T-helper 1 cell (primary cell): Measurements from ENCODE around the gene LLGL1.

Experiments used
- DNase-seq, 5 donors: peaks; one replicate each; pipeline ENCODE4 v3.0.0-alpha.2; 2012 to 2020

LLGL1 gene

GRCh38 chr17:18230288-18231141, 5.1 kb downstream of the LLGL1 start:
- DNase-seq: no peak

DNA sequence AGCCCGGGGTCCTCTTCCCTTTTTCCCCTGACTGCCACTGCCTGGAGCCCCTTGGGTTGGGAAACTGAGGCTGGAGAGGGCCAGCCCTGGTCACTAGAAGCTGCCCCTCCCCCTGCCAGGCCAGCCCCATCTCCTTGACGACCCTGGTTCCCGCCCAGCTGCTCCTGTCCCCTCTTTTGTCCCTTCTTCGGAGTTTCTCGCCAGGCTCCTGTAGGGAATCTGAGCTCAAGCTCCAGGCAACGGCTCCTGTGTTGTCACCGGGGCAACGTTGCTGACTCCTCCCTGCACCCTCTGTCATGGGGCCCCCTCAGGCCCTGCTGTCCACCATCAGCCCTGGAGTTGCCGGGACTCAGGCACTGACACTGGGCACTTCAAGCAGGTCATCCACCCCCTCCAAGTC, 5.7 kb downstream of the LLGL1 start:
- no peak for DNase-seq

GRCh38 chr17:18233803-18234518, 8.5 kb downstream of the LLGL1 start:
- no peak for DNase-seq

DNA sequence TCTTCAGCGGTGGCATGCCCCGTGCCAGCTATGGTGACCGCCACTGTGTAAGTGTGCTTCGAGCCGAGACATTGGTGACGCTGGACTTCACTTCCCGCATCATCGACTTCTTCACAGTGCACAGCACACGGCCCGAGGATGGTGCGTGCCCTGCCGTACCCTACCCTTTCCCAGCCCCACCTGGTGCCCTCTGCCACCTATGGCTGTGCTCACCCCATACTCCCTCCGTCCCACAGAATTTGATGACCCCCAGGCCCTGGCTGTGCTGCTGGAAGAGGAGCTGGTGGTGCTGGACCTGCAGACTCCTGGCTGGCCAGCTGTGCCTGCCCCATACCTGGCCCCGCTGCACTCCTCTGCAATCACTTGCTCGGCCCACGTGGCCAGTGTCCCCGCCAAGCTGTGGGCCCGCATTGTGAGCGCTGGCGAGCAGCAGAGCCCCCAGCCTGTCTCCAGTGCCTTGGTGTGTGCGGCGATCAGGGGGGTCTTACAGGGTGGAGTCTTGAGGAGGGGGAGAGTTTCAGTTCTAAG, 9.5 kb downstream of the LLGL1 start:
- DNase-seq: no peak

- DNase-seq: no peak
Measured at GRCh38 chr17:18235743-18236256, 10.4 kb downstream of the LLGL1 start.

DNA sequence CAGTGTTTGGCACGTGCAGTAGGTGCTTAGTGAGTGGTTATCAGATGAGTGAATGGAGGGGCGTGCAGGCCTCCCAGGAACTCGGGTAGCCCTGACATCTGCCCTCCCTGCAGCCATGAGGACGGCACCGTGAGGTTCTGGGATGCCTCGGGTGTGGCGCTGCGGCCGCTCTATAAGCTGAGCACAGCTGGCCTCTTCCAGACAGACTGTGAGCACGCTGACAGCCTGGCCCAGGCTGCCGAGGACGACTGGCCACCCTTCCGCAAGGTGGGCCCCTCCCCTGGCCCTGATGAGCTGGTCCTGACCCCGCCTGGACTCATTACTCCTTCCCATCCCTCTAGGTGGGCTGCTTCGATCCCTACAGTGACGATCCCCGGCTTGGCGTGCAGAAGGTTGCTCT, 11.1 kb downstream of the LLGL1 start:
- no peak for DNase-seq

- DNase-seq: no peak
Measured at GRCh38 chr17:18237461-18237860, 12.0 kb downstream of the LLGL1 start.

- DNase-seq: no peak
Measured at GRCh38 chr17:18238299-18238698, 12.9 kb downstream of the LLGL1 start.

- no peak for DNase-seq
Measured at GRCh38 chr17:18240449-18240848, 15.0 kb downstream of the LLGL1 start.

DNA sequence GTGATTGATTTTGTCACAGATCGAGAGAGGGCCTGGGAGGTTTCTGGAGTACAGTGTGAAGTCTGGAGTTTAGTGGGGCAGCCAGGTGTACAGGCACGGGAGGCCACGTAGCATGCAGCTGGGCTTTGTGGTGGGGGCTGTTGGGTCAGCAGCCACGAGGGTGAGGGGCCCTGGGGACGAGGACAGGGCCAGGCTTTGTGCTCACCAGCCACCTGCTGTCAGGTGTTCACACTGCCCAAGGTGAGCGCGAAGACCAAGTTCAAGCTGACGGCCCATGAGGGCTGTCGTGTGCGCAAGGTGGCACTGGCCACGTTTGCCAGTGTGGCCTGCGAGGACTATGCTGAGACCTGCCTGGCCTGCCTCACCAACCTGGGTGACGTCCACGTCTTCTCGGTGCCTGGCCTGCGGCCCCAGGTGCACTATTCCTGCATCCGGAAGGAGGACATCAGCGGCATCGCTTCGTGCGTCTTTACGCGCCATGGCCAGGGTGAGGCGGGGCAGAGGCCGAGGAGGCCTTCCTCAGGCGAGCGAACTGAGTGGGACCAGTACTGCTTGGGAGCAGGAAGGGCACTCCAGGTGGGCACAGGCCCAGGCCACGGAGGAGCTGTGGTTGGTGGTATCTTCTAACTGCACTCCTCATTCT, 15.9 kb downstream of the LLGL1 start:
- DNase-seq: no peak

GRCh38 chr17:18245038-18245776, 19.8 kb downstream of the LLGL1 start:
- no peak for DNase-seq

DNA sequence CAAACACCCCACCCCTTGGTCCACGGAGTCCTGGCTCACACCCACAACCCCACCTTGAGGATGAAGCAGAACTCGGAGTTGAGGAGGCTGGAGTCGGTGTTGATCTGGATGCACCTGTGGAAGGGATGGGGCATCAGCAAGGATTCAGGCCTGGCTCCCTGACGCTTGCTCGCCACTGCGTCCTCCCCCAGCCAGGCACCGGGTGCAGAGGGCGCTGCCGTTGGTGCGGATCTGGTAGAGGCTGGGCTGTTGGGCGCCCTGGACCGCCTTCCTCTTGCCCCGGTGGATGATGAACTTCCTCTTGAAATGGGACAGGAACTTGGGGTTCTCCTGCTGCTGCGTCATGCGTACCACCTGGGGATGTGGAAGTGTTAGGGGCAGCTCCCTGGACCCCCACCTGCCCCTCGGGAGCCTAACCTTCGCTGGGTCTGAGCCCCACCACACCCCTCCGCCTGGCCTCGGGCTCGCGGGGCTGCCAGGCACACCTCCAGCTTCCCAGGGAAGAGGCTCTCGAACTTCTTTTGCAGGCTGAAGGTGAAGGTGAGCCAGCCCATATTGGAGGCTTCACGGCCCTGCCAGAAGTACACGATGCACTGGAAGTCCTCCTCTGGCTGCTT, 20.8 kb downstream of the LLGL1 start:
- no peak for DNase-seq

- DNase-seq: peak in 1 of 5 donors; percentile 14
Measured at GRCh38 chr17:18246880-18247612, 21.6 kb downstream of the LLGL1 start.

- no peak for DNase-seq
Measured at GRCh38 chr17:18247613-18248001, 22.2 kb downstream of the LLGL1 start.

DNA sequence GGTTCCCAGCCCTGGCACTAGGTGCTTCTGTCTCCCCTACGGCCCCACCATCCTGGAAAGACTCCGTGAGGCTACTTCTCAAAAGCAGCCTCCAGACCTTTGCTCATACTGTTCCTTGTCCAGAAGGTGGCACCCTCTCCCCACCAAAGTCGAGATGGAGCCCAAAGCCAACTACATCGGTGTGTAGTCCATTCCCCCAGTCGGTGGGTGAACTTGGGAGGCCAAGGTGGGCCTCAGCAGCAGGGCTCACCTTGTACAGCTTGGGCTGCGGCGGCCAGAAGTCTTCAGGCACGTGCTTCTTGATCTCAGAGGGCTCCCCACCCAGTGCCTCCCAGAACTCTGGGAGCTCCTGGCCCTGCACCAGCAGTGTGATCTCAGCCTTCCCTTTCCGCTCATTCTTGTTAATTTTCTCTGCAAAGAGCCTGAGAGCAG, 22.9 kb downstream of the LLGL1 start:
- DNase-seq: peak in 4 of 5 donors; percentile 43 to 62 (median 52)

DNA sequence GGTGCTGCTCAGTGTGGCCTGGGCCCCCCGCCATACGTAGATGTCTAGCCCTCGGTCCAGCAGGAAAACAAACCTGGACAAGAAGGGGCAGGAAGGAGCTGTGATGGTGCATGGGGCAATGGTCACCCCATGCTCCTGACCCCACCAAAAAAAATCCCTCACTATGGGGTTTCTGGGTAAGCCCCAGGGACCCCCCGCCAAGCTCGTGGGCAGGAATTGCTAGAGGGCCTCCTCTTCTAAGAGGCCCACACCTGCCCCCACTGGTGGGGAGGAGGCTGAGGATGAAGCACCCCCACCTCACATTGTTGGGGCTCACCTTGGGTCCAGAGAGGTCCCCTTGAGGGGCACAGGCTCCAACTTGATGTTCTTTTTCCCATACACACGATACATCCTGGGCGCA, 23.4 kb downstream of the LLGL1 start:
- no peak for DNase-seq

GRCh38 chr17:18250259-18250658, 24.8 kb downstream of the LLGL1 start:
- DNase-seq: no peak

DNA sequence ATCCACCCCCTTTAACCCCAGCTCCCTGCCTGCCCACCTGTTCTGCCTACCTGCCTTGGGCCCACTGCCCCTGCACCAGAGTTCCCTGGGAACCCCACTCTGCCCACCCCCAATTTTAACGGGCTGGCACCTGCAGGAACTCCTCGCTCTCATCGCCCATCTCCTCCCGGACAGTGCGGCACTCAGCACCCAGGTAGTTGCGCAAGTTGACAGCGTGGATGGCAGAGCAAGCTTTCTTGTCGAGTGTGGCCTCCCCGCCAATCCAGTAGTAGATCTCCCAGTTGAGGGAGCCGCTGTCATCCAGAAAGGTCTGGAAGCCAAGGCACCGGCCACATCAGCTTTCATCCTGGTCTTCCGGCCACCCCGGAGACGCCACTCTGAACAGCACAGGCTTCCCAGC, 25.3 kb downstream of the LLGL1 start:
- DNase-seq: no peak

DNA sequence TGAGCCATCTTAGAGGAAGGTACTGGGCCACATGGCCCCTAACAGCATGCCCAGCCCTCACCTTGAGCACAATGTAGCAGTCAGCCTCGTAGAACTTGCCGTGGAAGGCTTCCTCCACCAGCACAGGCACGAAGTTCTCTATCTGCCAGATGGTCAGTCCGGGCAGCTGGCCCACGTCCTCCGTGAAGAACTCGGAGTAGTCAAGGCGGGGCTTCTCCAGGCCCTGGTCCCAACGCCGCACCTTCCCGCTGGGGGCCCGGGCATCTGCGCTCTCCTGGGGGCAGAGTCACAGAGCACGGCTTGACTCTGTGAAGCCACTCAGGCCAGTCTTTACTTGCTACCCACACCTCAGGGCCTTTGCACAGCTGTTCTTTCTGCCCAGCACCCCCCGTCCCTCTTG, 25.8 kb downstream of the LLGL1 start:
- no peak for DNase-seq

DNA sequence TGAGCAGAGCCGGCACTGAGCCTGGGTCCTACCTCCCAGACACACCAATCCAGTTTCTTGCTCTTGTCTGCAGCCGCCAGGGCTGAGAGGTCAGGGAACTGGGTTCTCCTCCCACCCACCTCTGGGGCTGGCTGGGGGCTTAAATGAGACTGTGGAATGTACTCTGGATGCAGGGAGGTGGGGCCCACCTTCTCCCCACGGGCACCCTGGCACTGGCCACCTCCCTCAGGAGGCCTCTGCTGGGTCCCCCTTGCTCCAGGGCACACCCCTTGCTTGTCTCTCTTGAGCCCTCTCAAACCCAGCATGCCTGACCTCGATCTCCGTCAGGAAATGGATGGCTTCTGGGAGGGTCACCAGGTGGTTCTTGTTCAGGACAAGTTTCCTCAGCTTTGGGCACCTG, 26.7 kb downstream of the LLGL1 start:
- DNase-seq: no peak

DNA sequence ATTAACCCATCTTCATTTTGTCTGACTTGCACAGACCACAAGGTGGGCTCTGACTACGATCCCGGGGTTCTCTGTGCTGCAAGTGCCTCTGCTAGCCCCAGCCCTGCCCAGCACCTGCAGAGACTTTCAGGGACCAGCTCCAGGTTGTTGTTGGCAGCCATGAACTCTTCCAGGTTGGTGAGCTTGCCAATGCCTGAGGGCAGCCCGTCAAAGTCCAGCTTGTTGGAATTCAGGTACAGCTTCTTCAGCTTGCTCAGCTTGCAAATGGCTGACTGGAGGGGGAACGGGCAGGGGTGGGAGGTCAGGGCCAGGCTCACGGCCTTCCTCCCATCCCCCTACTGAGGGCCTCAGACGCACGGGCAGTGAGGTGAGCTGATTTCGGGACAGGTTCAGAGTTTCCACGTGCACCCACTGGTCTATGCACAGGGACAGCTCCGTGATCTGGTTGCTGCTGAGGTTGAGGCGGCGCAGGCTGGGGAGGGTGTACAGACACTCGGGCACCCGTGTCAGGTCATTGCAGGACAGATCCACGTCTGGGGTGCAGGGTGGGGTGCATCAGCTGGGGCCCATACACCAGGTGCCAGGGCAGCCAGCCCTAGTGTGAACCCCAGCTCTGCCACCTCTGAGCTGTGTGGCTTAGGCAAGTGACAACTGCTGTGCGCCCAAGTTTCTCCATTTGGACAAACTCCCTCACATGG, 27.9 kb downstream of the LLGL1 start:
- no peak for DNase-seq
